IPS-11a (cell line): Measurements from ENCODE around the gene SLC4A9.
A peak's percentile ranks its signal among the peaks of the same experiment; 100 is the strongest.
"Not testable (repeated sequence)": the region's sequence is repeated elsewhere in the genome, so short reads cannot be mapped to it uniquely, and the experiment has no call there.

Experiments
- H3K4me3 ChIP-seq: one replicate; pipeline ENCODE4 v1.5.1; 2013; ENCODE audit warnings: low read depth, low read length, control low read depth

The SLC4A9 gene

DNA sequence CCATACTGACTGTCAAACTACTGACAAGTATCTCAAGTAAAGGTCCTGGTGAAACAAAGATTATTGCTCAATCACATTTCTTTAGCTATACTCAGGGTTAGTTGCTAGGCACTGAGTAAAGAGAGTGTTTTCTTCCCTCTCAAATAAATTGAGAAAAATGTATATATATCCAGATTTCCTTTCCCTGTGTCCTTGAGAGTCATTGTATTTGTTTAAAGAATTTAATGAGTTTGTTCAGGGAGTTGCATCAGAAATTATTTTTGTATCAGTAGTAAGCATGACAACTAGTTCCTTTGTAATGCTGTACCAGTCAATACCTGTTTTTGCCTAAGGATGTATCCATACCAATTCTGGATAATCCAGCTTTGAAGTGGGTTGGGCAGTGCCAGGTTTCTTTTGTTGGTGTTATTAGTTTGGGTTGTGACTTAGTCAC is 38.4 kb downstream of the SLC4A9 start:
- no peak overlapping the region for H3K4me3 ChIP-seq

DNA sequence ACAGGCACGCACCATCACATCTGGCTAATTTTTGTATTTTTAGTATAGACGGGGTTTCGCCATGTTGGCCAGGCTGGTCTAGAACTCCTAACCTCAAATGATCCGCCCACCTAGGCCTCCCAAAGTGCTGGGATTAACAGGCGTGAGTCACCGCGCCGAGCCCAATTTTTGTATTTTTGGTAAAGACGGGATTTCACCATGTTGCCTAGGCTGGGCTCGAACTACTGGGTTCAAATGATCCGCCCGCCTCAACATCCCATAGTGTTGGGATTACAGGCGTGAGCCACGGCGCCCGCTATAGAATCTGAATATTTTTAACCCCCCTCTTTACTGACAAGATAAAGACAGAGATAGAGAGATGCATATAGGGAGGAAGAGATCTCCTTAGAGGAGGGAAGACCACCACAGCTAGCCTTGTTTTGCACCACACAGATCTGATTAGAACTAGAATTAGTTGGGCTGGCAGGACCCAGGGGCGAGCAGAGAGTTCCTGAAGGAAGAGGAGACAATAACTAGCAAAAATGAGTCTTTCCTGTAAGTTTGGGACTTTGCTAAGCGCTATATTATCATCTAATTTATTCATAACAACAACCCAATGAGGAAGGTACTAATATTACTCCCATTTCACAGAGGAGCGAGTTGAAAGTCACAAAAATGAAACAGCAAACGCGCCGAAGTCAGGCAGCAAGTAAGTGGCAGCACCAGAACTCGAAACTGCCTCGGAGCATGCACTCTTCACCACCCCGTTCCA is 40.2 kb downstream of the SLC4A9 start:
- H3K4me3 ChIP-seq, result peak overlapping the region; percentile 89

DNA sequence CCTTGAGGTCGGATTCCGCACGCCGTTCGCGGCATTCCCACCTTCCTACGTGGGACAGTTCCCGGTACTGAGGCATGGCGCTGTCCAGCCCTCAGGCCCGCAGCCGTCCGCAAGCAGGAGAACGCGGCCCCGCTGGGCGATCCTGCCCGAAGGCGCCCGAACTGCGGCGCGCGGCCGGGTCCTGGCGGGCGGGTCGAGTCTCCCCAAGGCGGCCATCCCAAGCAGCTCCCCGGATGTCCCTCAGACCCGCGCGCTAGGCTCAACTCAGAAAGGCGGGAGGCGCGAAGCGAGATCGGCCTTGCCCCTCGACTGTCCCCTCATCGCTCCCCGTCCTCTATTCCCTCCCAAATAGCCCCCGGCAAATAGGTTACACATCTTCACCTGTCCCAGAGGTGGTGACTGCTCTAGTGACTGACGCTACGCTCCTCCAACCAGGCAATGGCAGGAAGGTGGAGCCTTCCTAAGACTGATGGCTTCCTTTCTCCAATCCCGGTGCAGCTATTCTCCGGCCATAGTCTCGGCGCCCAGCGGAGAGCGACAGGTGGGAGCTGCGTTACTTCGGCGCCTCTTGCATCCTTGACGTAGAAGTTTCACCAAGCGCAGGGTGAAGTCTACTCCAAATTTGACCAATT is 40.9 kb downstream of the SLC4A9 start:
- H3K4me3 ChIP-seq, result peak overlapping the region; percentile 89

DNA sequence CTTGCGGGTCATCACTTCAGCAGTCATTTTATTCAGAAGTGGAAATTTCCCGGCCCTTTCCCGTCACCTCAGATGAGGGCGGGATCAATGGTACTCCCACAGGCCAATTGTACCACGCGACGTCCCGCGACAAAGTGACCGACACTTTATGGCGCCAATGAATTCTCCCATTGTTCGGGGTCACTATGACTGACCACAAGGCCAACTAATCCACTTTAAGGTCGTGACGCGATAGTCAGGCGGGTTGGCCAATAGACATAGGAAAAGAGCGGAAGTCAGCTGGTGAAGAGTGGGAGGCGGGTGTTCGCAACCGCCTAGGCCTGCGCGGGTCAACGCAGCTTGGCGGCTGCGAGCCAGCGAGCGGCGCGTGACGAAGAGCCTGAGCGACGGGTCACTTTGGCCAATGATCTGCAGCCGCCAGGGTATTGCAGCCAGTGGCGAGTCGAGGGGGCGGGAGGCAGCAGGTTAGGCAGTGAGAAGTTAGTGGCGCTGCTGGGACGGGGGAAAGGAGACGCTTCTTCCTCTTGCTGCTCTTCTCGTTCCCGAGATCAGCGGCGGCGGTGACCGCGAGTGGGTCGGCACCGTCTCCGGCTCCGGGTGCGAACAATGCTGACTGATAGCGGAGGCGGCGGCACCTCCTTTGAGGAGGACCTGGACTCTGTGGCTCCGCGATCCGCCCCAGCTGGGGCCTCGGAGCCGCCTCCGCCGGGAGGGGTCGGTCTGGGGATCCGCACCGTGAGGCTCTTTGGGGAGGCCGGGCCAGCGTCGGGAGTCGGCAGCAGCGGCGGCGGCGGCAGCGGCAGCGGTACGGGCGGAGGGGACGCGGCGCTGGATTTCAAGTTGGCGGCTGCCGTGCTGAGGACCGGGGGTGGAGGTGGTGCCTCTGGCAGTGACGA is 41.6 kb downstream of the SLC4A9 start, which contains the start of gene ANKHD1:
Gene ANKHD1, plus strand, starts transcription at position 472 of the 896 bp plus-strand sequence. Its CDS starts 135 bp downstream, at position 607.
- peak within 1 kb of the TSS; percentile 89 for H3K4me3 ChIP-seq

DNA sequence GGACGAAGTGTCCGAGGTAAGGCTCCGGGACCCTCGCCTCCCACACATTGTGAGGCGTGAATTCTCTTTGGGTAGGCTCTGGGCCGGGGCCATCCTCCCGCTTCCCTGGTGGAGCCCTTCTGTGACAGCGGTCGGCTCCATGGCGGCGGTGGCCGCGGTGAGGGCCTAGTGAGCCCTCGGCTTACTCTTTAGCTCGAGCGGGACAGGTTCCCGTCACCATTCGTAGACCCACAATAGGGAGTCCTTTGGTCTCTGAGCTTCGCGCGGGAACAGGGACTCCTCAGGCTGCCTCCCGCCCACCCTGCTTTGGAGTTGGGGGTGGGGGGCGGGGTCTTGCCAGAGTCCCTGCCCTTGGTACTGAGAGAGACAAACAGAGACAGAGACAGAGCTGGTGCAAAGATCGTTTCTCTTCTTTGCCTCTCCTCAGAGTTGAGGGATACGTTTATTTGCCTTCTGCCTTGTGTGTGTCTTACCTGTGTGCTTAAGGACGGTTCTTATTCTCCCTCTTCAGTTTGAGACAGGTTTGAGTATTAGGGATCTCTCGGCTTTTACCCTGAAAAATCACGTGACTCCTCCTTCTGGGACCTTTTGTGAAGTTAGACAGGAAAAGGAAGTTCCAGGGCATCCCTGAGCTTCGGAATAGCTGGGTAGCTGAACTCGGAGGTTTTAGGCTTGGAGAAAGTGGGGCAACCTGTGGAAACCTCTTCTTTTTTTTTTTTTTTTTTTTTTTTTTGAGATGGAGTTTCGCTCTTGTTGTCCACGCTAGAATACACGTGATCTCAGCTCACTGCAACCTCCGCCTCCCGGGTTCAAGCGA is 42.5 kb downstream of the SLC4A9 start:
- H3K4me3 ChIP-seq, result peak overlapping the region; percentile 89

- H3K4me3 ChIP-seq, result no peak overlapping the region
Observed at GRCh38 chr5:140403613-140404012, 43.6 kb downstream of the SLC4A9 start.

GRCh38 chr5:140408750-140409241 is 48.8 kb downstream of the SLC4A9 start:
- H3K4me3 ChIP-seq, result no peak overlapping the region

DNA sequence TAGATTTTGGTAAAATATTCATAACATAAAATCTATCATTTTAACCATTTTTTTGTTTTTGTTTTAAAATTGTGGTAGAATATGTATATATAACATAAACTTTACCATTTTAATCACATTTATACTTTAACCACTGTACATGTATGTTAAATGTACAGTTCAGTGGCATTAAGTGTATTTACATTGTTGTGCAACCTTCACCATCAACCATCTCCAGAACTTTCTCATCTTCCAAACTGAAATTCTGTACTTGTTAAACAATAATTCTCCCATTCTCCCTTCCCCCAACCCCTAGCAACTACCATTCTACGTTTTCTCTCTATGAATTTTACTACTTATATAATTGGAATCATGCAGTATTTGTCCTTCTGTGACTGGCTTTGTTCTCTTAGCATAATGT is 53.2 kb downstream of the SLC4A9 start:
- no peak overlapping the region for H3K4me3 ChIP-seq

- no peak overlapping the region for H3K4me3 ChIP-seq
Observed at GRCh38 chr5:140417235-140417634, 57.2 kb downstream of the SLC4A9 start.

GRCh38 chr5:140418862-140419520 is 59.0 kb downstream of the SLC4A9 start:
- H3K4me3 ChIP-seq, result no peak overlapping the region

GRCh38 chr5:140420226-140420570 is 60.2 kb downstream of the SLC4A9 start:
- no peak overlapping the region for H3K4me3 ChIP-seq

GRCh38 chr5:140420665-140421361 is 60.8 kb downstream of the SLC4A9 start:
- no peak overlapping the region for H3K4me3 ChIP-seq

GRCh38 chr5:140421375-140421774 is 61.4 kb downstream of the SLC4A9 start:
- not testable (repeated sequence) for H3K4me3 ChIP-seq

DNA sequence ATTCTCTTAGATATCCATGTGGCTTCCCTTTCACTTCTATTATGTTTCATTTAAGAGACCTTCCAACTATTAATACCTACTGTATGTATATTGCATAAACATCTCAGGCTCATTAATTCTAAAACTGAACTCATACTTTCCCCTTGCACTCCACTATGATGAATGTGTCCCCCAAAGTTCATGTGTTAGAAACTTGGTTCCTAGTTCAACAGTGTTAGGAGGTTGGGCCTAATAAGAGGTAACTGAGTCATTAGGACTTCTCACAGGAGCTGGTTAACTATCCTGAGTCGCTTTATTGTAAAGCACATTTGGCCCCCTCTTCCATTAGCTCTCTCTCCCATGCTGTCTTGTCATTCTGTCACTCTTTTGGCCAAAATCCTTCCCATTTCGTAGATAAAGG is 63.6 kb downstream of the SLC4A9 start:
- H3K4me3 ChIP-seq, result no peak overlapping the region

- no peak overlapping the region for H3K4me3 ChIP-seq
Observed at GRCh38 chr5:140424135-140424534, 64.1 kb downstream of the SLC4A9 start.
